H1 (cell line): ENCODE data around the gene CISTR. TPM values are rescaled to one million over a fixed set of nuclear protein-coding genes. Genes with fewer than 3 reads are reported as not detected.

Experiments
- CTCF ChIA-PET: fragments of 300-600 bp; sonication (Branson Sonifier 250); formaldehyde crosslinking; loops from one replicate; lab custom pipeline; 2021; ENCODE audit not compliant: partially characterized antibody; lab: Charles Lee
- POLR2A ChIA-PET: fragments of 300-600 bp; sonication (Branson Sonifier 250); formaldehyde crosslinking; loops from one replicate; lab custom pipeline; 2021; ENCODE audit warnings: inconsistent platforms; ENCODE audit not compliant: partially characterized antibody; lab: Charles Lee
- DNase-seq, 2 experiments: peaks; one replicate each; pipeline versions ENCODE4 v3.0.0 to v3.0.0-alpha.2; 2010 to 2022; ENCODE audit warnings: low spot score in 2 of 2, low read depth in 1 of 2, mixed read lengths in 1 of 2
- FAIRE-seq: peaks from 2 replicates; lab custom pipeline; 2011; peaks lifted over from hg19 to GRCh38; lab: Jason Lieb, UNC
- H2AFZ ChIP-seq: 2 replicates; pipeline ENCODE4 v1.8.1; 2012; ENCODE audit warnings: low read length, inconsistent platforms
- H2AK5ac ChIP-seq: 2 replicates; pipeline ENCODE4 v1.6.1; 2013; ENCODE audit warnings: low read depth, low read length
- H2BK120ac ChIP-seq: replicated peaks from 2 replicates; pipeline ENCODE3; 2013; ENCODE audit warnings: low read depth, low read length, inconsistent platforms
- H2BK12ac ChIP-seq: 2 replicates; pipeline ENCODE4 v1.6.1; 2013; ENCODE audit warnings: low read depth, low read length
- H2BK15ac ChIP-seq: 2 replicates; pipeline ENCODE4 v1.6.1; 2013; ENCODE audit warnings: low read length
- H2BK20ac ChIP-seq: 2 replicates; pipeline ENCODE4 v1.6.1; 2013; ENCODE audit warnings: low read length
- H2BK5ac ChIP-seq: 2 replicates; pipeline ENCODE4 v1.6.1; 2013; ENCODE audit warnings: low read depth, low read length
- H3K14ac ChIP-seq: 2 replicates; pipeline ENCODE4 v1.6.1; 2013; ENCODE audit warnings: inconsistent platforms; ENCODE audit not compliant: insufficient read length
- H3K18ac ChIP-seq: 2 replicates; pipeline ENCODE4 v1.6.1; 2013; ENCODE audit warnings: low read length; ENCODE audit errors: extremely low read depth
- H3K23ac ChIP-seq: 2 replicates; pipeline ENCODE4 v1.6.1; 2013; ENCODE audit warnings: inconsistent platforms; ENCODE audit not compliant: insufficient read length
- H3K23me2 ChIP-seq: 2 replicates; pipeline ENCODE4 v1.6.1; 2013; ENCODE audit warnings: low read depth, low read length
- H3K27ac ChIP-seq: 2 replicates; pipeline ENCODE4 v1.6.1; 2011; ENCODE audit warnings: low read depth, low read length, inconsistent platforms
- H3K27me3 ChIP-seq, 4 experiments: replicated peaks in 1 of 4; 1 replicate in 1 of 4; 2 replicates in 3 of 4; pipeline versions ENCODE4 v1.6.1 to v1.8.1; 2011 to 2013; ENCODE audit warnings: low read length in 3 of 4, mild to moderate bottlenecking in 3 of 4, inconsistent platforms in 2 of 4, mixed read lengths in 2 of 4, moderate library complexity in 1 of 4; ENCODE audit not compliant: control insufficient read depth in 3 of 4, insufficient read depth in 3 of 4; ENCODE audit errors: extremely low read depth in 1 of 4
- H3K36me3 ChIP-seq, 4 experiments: 2 replicates each; pipeline versions ENCODE4 v1.6.1 to v1.8.1; 2011 to 2013; ENCODE audit warnings: mild to moderate bottlenecking in 4 of 4, low read length in 3 of 4, moderate library complexity in 2 of 4, control low read depth in 1 of 4, inconsistent platforms in 1 of 4; ENCODE audit not compliant: insufficient read depth in 4 of 4, control insufficient read depth in 2 of 4
- H3K4ac ChIP-seq: replicated peaks from 2 replicates; pipeline ENCODE3; 2013; ENCODE audit warnings: low read length, low read depth, mixed read lengths, inconsistent platforms; ENCODE audit not compliant: insufficient read length
- H3K4me1 ChIP-seq, 4 experiments: replicated peaks in 1 of 4; 1 replicate in 1 of 4; 2 replicates in 3 of 4; pipeline versions ENCODE4 v1.6.1 to v1.8.1; 2011 to 2013; ENCODE audit warnings: low read length in 3 of 4, inconsistent platforms in 2 of 4, mixed read lengths in 1 of 4; ENCODE audit not compliant: insufficient read depth in 4 of 4, control insufficient read depth in 3 of 4
- H3K4me2 ChIP-seq, 2 experiments: 2 replicates each; pipeline versions ENCODE4 v1.6.1 to v1.8.1; 2011 to 2013; ENCODE audit warnings: low read depth in 2 of 2, low read length in 2 of 2, control low read depth in 1 of 2, inconsistent platforms in 1 of 2, mild to moderate bottlenecking in 1 of 2; ENCODE audit not compliant: insufficient read depth in 1 of 2
- H3K4me3 ChIP-seq, 4 experiments: fragments of 200-600, 300-600 bp in 1 of 4; sonication (generic), shearing (Covaris generic), sonication (Bioruptor Twin) in 1 of 4; 2 replicates each; pipeline versions ENCODE4 v1.5.1 to v1.8.1; 2011 to 2016; ENCODE audit warnings: low read length in 4 of 4, low read depth in 3 of 4, control low read depth in 2 of 4, inconsistent platforms in 2 of 4, mild to moderate bottlenecking in 2 of 4, mixed read lengths in 1 of 4, moderate library complexity in 1 of 4; ENCODE audit not compliant: insufficient read depth in 2 of 4; ENCODE audit errors: extremely low read depth in 1 of 4
- H3K56ac ChIP-seq: replicated peaks from 2 replicates; pipeline ENCODE3; 2013; ENCODE audit warnings: low read depth, mild to moderate bottlenecking, mixed read lengths, low read length, inconsistent platforms; ENCODE audit not compliant: insufficient read length
- H3K79me1 ChIP-seq: 2 replicates; pipeline ENCODE4 v1.6.1; 2013; ENCODE audit warnings: low read depth, low read length, control low read depth
- H3K79me2 ChIP-seq, 2 experiments: 2 replicates each; pipeline versions ENCODE4 v1.6.1 to v1.8.1; 2012 to 2013; ENCODE audit warnings: low read length in 2 of 2, mild to moderate bottlenecking in 2 of 2, inconsistent platforms in 1 of 2; ENCODE audit not compliant: insufficient read depth in 2 of 2, control insufficient read depth in 1 of 2
- H3K9ac ChIP-seq, 4 experiments: replicated peaks in 1 of 4; 1 replicate in 1 of 4; 2 replicates in 3 of 4; pipeline versions ENCODE4 v1.6.1 to v1.8.1; 2011 to 2013; ENCODE audit warnings: low read depth in 3 of 4, low read length in 3 of 4, control low read depth in 2 of 4, mild to moderate bottlenecking in 2 of 4, moderate library complexity in 2 of 4, inconsistent platforms in 1 of 4; ENCODE audit errors: extremely low read depth in 1 of 4
- H3K9me3 ChIP-seq, 2 experiments: 2 replicates each; pipeline versions ENCODE4 v1.6.1 to v1.8.1; 2012 to 2013; ENCODE audit warnings: mild to moderate bottlenecking in 2 of 2, moderate library complexity in 2 of 2, control low read depth in 1 of 2, inconsistent platforms in 1 of 2, low read depth in 1 of 2, low read length in 1 of 2, mixed read lengths in 1 of 2; ENCODE audit not compliant: insufficient read depth in 2 of 2
- H4K20me1 ChIP-seq, 2 experiments: replicated peaks in 1 of 2; 2 replicates each; pipeline versions ENCODE3 to v1.8.1; 2011 to 2013; ENCODE audit warnings: inconsistent platforms in 2 of 2, low read length in 2 of 2, mild to moderate bottlenecking in 1 of 2; ENCODE audit not compliant: insufficient read depth in 2 of 2, control insufficient read depth in 1 of 2
- H4K5ac ChIP-seq: 2 replicates; pipeline ENCODE4 v1.6.1; 2013; ENCODE audit warnings: low read length, low read depth, mixed read lengths, inconsistent platforms; ENCODE audit not compliant: insufficient read length
- H4K8ac ChIP-seq: 2 replicates; pipeline ENCODE4 v1.8.0; 2013; ENCODE audit warnings: mild to moderate bottlenecking, moderate library complexity, low read length, inconsistent platforms; ENCODE audit not compliant: insufficient read depth; ENCODE audit errors: extremely low read depth
- H4K91ac ChIP-seq: replicated peaks from 2 replicates; pipeline ENCODE3; 2013; ENCODE audit warnings: low read length, mixed read lengths, inconsistent platforms; ENCODE audit not compliant: insufficient read length
- POLR2A ChIP-seq, 2 experiments: IDR thresholded peaks; 1 replicate in 1 of 2; 2 replicates in 1 of 2; pipeline ENCODE4 v1.6.1; 2011; ENCODE audit warnings: low read depth in 2 of 2, low read length in 2 of 2, mild to moderate bottlenecking in 2 of 2; ENCODE audit errors: control extremely low read depth in 1 of 2
- RAD21 ChIP-seq, 2 experiments: IDR thresholded peaks in 1 of 2; conservative IDR thresholded peaks in 1 of 2; 2 replicates each; pipeline ENCODE4 v1.6.1; 2011; ENCODE audit warnings: low read depth in 2 of 2, low read length in 2 of 2, improper control_type of control experiment in 1 of 2, inconsistent platforms in 1 of 2, mild to moderate bottlenecking in 1 of 2, moderate library complexity in 1 of 2
- WGBS, 2 experiments: shearing (Covaris generic) in 1 of 2; methylation state at CpG; one replicate each; pipeline versions ENCODE4 v1.1.6 to v1.1.7; 2013 to 2015; ENCODE audit warnings: low lambda C conversion rate in 2 of 2, mixed read lengths in 2 of 2, inconsistent platforms in 1 of 2, low coverage in 1 of 2, missing lambda C conversion rate in 1 of 2; ENCODE audit not compliant: insufficient replicate concordance in 2 of 2, insufficient coverage in 1 of 2, insufficient read length in 1 of 2; ENCODE audit errors: extremely low coverage in 1 of 2, missing lambda C conversion rate in 1 of 2; 5-methylcytosine and 5-hydroxymethylcytosine counted together
- polyA plus RNA-seq, 7 experiments: library from polyadenylated mRNA; depleted of rRNA in 3 of 7; stranded (reverse) in 5 of 7; unstranded in 2 of 7; fragments of >200 nt in 5 of 7; fragments of 200-250 nt in 2 of 7; gene quantifications; 1 replicate in 5 of 7; 2 replicates in 1 of 7; 4 replicates in 1 of 7; pipeline versions ENCODE4 v1.2.1 to v1.2.3, GENCODE V29; 2011 to 2013; ENCODE audit warnings: missing spikeins in 2 of 7, mixed read lengths in 2 of 7
- total RNA-seq: library from RNA; stranded (reverse); fragmentation: NEBNext Ultra II Directional; extraction: Animal tissue kit (Norgen Biotek cat#: 25700); gene quantifications from 2 replicates; pipeline ENCODE4 v1.2.1, GENCODE V29; 2021
- TF ChIP-seq, protein P1 (sequence below), 3 experiments: IDR thresholded peaks; 1 replicate in 2 of 3; 2 replicates in 1 of 3; pipeline versions ENCODE4 v1.5.1 to v1.6.1; 2011; ENCODE audit warnings: low read length in 3 of 3, mild to moderate bottlenecking in 3 of 3, inconsistent platforms in 2 of 3, low read depth in 1 of 3, moderate library complexity in 1 of 3; ENCODE audit not compliant: insufficient read depth in 1 of 3; ENCODE audit errors: control extremely low read depth in 1 of 3

CISTR gene
- total and polyA plus RNA-seq, 2 of the 8 experiments (the other 6 are each of a cell fraction or from before 2014, with no cell fraction given) = not detected

DNA sequence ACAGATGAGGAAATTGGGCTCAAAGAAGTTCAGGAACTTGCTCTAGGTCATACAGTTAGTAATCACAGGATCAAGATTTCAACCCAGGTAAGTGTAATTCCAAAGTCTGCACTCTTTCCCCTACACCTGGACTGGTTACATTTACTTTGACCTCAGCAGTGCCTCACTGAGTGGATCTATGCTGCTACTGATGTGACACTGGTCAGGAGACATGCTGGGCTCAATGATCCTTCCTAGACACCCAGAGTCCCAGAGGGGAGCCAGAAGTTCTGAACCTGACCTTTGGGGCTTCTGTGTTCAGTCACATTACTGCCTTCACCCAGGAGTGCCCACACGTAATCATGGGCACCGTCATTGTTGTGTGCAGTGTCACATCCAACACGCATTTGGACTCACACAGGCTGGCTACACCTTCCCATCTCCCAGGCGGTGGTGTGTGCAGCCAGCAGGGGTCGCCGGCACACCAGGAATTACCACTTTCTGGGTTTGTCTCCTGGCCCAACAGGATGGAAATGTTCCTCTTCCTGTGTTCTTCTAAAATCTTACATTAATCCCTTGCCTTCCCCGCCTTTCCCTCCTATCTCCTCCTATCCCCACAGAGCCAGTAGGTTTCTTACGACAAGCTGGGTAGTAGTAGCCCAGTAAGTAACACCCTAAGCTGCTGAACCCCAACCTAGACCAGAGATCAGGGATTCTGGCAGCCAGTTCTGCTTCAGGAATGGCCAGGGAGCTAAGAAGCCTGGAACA, 50.1 kb downstream of the CISTR start:
- CTCF ChIA-PET = interaction anchor here (0.7 to 10.0 kb wide), 23 partner anchors 8 to 286 kb away, joined by 3 to 531 read pairs (median 4); partner anchors contain the start of genes CALCOCO1 and CISTR
- no peak overlapping the region; a peak in 1 of 4 replicates for H3K4me2 ChIP-seq
- H2BK5ac ChIP-seq = no peak overlapping the region
- H2AK5ac ChIP-seq = no peak overlapping the region
- H3K79me1 ChIP-seq = no peaks in the 10 kb centered on the region
- no peak overlapping the region for H3K9ac ChIP-seq
- no peak overlapping the region for H3K56ac ChIP-seq
- 0 out of 2 replicates have a peak overlapping the region, but pooled peaks have one; percentile 36 for H2BK15ac ChIP-seq
- H4K5ac ChIP-seq = no peak overlapping the region
- H2BK120ac ChIP-seq = no peak overlapping the region
- no peak overlapping the region for H3K27ac ChIP-seq
- H4K8ac ChIP-seq = no peak overlapping the region
- H3K4me1 ChIP-seq = peaks cover 0 to 7% (median under 1%) of the 10 kb centered on the region in 4 experiments; a peak in 4 of 7 replicates
- H2BK20ac ChIP-seq = no peak overlapping the region
- no peaks in the 10 kb centered on the region for H3K36me3 ChIP-seq
- H3K18ac ChIP-seq = peak overlapping the region; percentile 85
- H3K14ac ChIP-seq = no peak overlapping the region
- H2BK12ac ChIP-seq = 0 out of 2 replicates have a peak overlapping the region, but pooled peaks have one; percentile 77
- H3K4me3 ChIP-seq = no peak overlapping the region
- no peaks in the 10 kb centered on the region for H4K20me1 ChIP-seq
- H4K91ac ChIP-seq = no peak overlapping the region
- peak; percentile 80 for FAIRE-seq
- no peak overlapping the region for H3K23ac ChIP-seq
- POLR2A ChIA-PET = interaction anchor here (0.9 to 2.3 kb wide), 4 partner anchors 42 to 192 kb away, joined by 3 to 5 read pairs (median 4); partner anchors contain the start of gene CISTR
- H3K9me3 ChIP-seq = no peaks in the 10 kb centered on the region
- H3K23me2 ChIP-seq = peaks cover under 1% of the 10 kb centered on the region; the same call in 1 of the 2 replicates
- H3K4ac ChIP-seq = no peak overlapping the region
- WGBS, 2 experiments = 3% methylated on average over 8 of the region's 8 CpGs; no CpG with 5 or more reads in 1 of the 2 experiments
- peak overlapping the region; percentile 98 for H2AFZ ChIP-seq
- H3K27me3 ChIP-seq = peaks cover 8 to 18% (median 16%) of the 10 kb centered on the region in 4 experiments
- TF ChIP-seq RAD21 (IDR thresholded peaks at IDR 0.05 in 1 of 2, conservative IDR thresholded peaks at IDR 0.05 in 1 of 2; ENCODE audit: low read depth in 2 of 2, low read length in 2 of 2) (peak; percentile 96 to 99), POLR2A (IDR thresholded peaks at IDR 0.05; ENCODE audit: control extremely low read depth in 1 of 2, low read depth in 2 of 2, low read length in 2 of 2) (no peak)
- TF ChIP-seq, protein P1, sequence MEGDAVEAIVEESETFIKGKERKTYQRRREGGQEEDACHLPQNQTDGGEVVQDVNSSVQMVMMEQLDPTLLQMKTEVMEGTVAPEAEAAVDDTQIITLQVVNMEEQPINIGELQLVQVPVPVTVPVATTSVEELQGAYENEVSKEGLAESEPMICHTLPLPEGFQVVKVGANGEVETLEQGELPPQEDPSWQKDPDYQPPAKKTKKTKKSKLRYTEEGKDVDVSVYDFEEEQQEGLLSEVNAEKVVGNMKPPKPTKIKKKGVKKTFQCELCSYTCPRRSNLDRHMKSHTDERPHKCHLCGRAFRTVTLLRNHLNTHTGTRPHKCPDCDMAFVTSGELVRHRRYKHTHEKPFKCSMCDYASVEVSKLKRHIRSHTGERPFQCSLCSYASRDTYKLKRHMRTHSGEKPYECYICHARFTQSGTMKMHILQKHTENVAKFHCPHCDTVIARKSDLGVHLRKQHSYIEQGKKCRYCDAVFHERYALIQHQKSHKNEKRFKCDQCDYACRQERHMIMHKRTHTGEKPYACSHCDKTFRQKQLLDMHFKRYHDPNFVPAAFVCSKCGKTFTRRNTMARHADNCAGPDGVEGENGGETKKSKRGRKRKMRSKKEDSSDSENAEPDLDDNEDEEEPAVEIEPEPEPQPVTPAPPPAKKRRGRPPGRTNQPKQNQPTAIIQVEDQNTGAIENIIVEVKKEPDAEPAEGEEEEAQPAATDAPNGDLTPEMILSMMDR (IDR thresholded peaks at IDR 0.05; ENCODE audit: control extremely low read depth in 1 of 3, insufficient read depth in 1 of 3, low read depth in 1 of 3, low read length in 3 of 3) = peak; percentile 97 to 100 (median 98)
- peak in 1 of 2 experiments; percentile 91 for DNase-seq
- H3K79me2 ChIP-seq = no peaks in the 10 kb centered on the region
